ENCODE results near the gene SENP7.

DNA sequence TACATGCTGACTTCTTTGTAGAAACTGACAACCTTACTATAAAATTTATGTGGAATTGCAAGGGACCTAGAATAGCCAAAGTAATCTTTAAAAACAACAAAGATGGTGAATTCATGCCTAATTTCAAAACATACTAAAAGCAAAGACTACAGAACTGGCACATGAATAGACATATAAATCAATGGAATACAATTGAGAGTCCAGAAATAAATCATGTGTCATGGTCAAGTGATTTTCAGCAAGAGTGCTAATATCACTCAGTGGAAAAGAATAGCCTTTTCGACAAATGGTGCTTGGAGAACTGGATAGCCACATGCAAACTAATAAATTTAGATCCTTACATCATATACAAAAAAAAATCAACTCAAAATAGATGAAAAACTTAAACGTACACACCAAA lies 201.3 kb downstream of the SENP7 start:
- no peak for TF ChIP-seq CTCF (IDR thresholded peaks at IDR 0.05; ENCODE audit: insufficient read depth, low read depth, low read length)
- no peak for TF ChIP-seq EZH2 (IDR thresholded peaks at IDR 0.05; ENCODE audit: insufficient read depth, low read length)

Measured in astrocyte (in vitro differentiated cells and primary cell).